CD4-positive, alpha-beta T cell treated with Interleukin-15 for 4 hours (primary cell): ENCODE measurements around the gene ZFAND3.
"Not testable (repeated sequence)": the region's sequence is repeated elsewhere in the genome, so short reads cannot be mapped to it uniquely, and the experiment has no call there.

Experiments
- DNase-seq: peaks from one replicate; pipeline ENCODE4 v3.0.0-alpha.2; 2020; ENCODE audit warnings: low spot score

ZFAND3 gene

GRCh38 chr6:37936906-37937305, 117.4 kb downstream of the ZFAND3 start:
- no peak for DNase-seq

- DNase-seq, result no peak
These were observed 119.4 kb downstream of the ZFAND3 start for GRCh38 chr6:37938909-37939308.

GRCh38 chr6:37940074-37940847, 120.7 kb downstream of the ZFAND3 start:
- DNase-seq, result no peak

- DNase-seq, result no peak
These were observed 122.3 kb downstream of the ZFAND3 start for GRCh38 chr6:37941871-37942270.

GRCh38 chr6:37942606-37943376, 123.3 kb downstream of the ZFAND3 start:
- DNase-seq, result no peak

GRCh38 chr6:37943436-37944058, 124.0 kb downstream of the ZFAND3 start:
- DNase-seq, result no peak

GRCh38 chr6:37946057-37946456, 126.5 kb downstream of the ZFAND3 start:
- DNase-seq, result no peak

- no peak for DNase-seq
These were observed 127.9 kb downstream of the ZFAND3 start for GRCh38 chr6:37947468-37947867.

GRCh38 chr6:37948584-37948983, 129.1 kb downstream of the ZFAND3 start:
- DNase-seq, result not testable (repeated sequence)

- no peak for DNase-seq
These were observed 132.5 kb downstream of the ZFAND3 start for GRCh38 chr6:37952027-37952426.

GRCh38 chr6:37954791-37955190, 135.3 kb downstream of the ZFAND3 start:
- DNase-seq, result no peak

GRCh38 chr6:37956711-37957275, 137.3 kb downstream of the ZFAND3 start:
- DNase-seq, result no peak

- no peak for DNase-seq
These were observed 139.5 kb downstream of the ZFAND3 start for GRCh38 chr6:37959061-37959460.

- no peak for DNase-seq
These were observed 140.8 kb downstream of the ZFAND3 start for GRCh38 chr6:37960139-37960935.

GRCh38 chr6:37962481-37963080, 143.1 kb downstream of the ZFAND3 start:
- not testable (repeated sequence) for DNase-seq

GRCh38 chr6:37965964-37966676, 146.6 kb downstream of the ZFAND3 start:
- DNase-seq, result no peak

- no peak for DNase-seq
These were observed 147.3 kb downstream of the ZFAND3 start for GRCh38 chr6:37966801-37967200.

- no peak for DNase-seq
These were observed 148.1 kb downstream of the ZFAND3 start for GRCh38 chr6:37967651-37968050.

GRCh38 chr6:37971266-37971665, 151.7 kb downstream of the ZFAND3 start:
- no peak for DNase-seq

- no peak for DNase-seq
These were observed 152.3 kb downstream of the ZFAND3 start for GRCh38 chr6:37971711-37972390.
